ENCODE data around the gene PFKFB2. TPM values are rescaled to one million over a fixed set of nuclear protein-coding genes. Genes with fewer than 3 reads are reported as not detected.

Gene PFKFB2
- total RNA-seq, 1 experiment from 2014 or later, result 6.0 TPM

- no peak for DNase-seq (ENCODE audit: low spot score)
Observed at GRCh38 chr1:207021876-207022596, 31.0 kb upstream of the PFKFB2 start.

- no peak for DNase-seq (ENCODE audit: low spot score)
Observed at GRCh38 chr1:207022996-207023679, 29.9 kb upstream of the PFKFB2 start.

GRCh38 chr1:207024202-207025145, 28.6 kb upstream of the PFKFB2 start:
- DNase-seq (ENCODE audit: low spot score), result no peak

- DNase-seq (ENCODE audit: low spot score), result no peak
Observed at GRCh38 chr1:207025146-207025880, 27.8 kb upstream of the PFKFB2 start.

GRCh38 chr1:207026104-207026534, 27.0 kb upstream of the PFKFB2 start:
- no peak for DNase-seq (ENCODE audit: low spot score)

- DNase-seq (ENCODE audit: low spot score), result no peak
Observed at GRCh38 chr1:207027206-207027777, 25.8 kb upstream of the PFKFB2 start.

- DNase-seq (ENCODE audit: low spot score), result no peak
Observed at GRCh38 chr1:207027921-207028320, 25.2 kb upstream of the PFKFB2 start.

- no peak for DNase-seq (ENCODE audit: low spot score)
Observed at GRCh38 chr1:207028884-207029650, 24.0 kb upstream of the PFKFB2 start.

GRCh38 chr1:207029701-207030521, 23.2 kb upstream of the PFKFB2 start:
- DNase-seq (ENCODE audit: low spot score), result no peak

- no peak for DNase-seq (ENCODE audit: low spot score)
Observed at GRCh38 chr1:207030522-207031009, 22.5 kb upstream of the PFKFB2 start.

GRCh38 chr1:207031016-207031415, 22.1 kb upstream of the PFKFB2 start:
- DNase-seq (ENCODE audit: low spot score), result no peak

- no peak for DNase-seq (ENCODE audit: low spot score)
Observed at GRCh38 chr1:207031632-207032264, 21.3 kb upstream of the PFKFB2 start.

- DNase-seq (ENCODE audit: low spot score), result peak; percentile 24
Observed at GRCh38 chr1:207032528-207033017, 20.5 kb upstream of the PFKFB2 start, which contains the start of gene C1orf116. TSS of gene C1orf116 (minus strand) at chr1:207032756. CDS start at chr1:207027598, 5,158 bp downstream.

GRCh38 chr1:207033302-207033701, 19.8 kb upstream of the PFKFB2 start:
- DNase-seq (ENCODE audit: low spot score), result no peak

- DNase-seq (ENCODE audit: low spot score), result no peak
Observed at GRCh38 chr1:207034208-207034607, 18.9 kb upstream of the PFKFB2 start.

GRCh38 chr1:207034998-207035397, 18.1 kb upstream of the PFKFB2 start:
- DNase-seq (ENCODE audit: low spot score), result no peak

GRCh38 chr1:207035877-207036551, 17.1 kb upstream of the PFKFB2 start:
- no peak for DNase-seq (ENCODE audit: low spot score)

- no peak for DNase-seq (ENCODE audit: low spot score)
Observed at GRCh38 chr1:207036865-207037264, 16.2 kb upstream of the PFKFB2 start.
